CD4-positive, alpha-beta T cell treated with Interleukin-4 for 4 hours (primary cell): ENCODE results near the gene SLC6A12.
A peak's percentile ranks its signal among the peaks of the same experiment; 100 is the strongest.
"Not testable (repeated sequence)": the region's sequence is repeated elsewhere in the genome, so short reads cannot be mapped to it uniquely, and the experiment has no call there.

Experiments used
- DNase-seq: peaks from one replicate; pipeline ENCODE4 v3.0.0-alpha.2; 2020

SLC6A12 gene

GRCh38 chr12:234019-234418 lies 20.1 kb upstream of the SLC6A12 start:
- no peak for DNase-seq

- no peak for DNase-seq
Measured at GRCh38 chr12:233615-233968, 19.6 kb upstream of the SLC6A12 start.

GRCh38 chr12:232731-233614 lies 19.0 kb upstream of the SLC6A12 start:
- DNase-seq: no peak

GRCh38 chr12:230925-231671 lies 17.1 kb upstream of the SLC6A12 start:
- DNase-seq: no peak

GRCh38 chr12:229441-230191 lies 15.7 kb upstream of the SLC6A12 start:
- no peak for DNase-seq

- DNase-seq: no peak
Measured at GRCh38 chr12:228846-229200, 14.9 kb upstream of the SLC6A12 start.

- no peak for DNase-seq
Measured at GRCh38 chr12:227923-228845, 14.2 kb upstream of the SLC6A12 start.

GRCh38 chr12:227286-227915 lies 13.4 kb upstream of the SLC6A12 start:
- no peak for DNase-seq

- no peak for DNase-seq
Measured at GRCh38 chr12:226401-226800, 12.4 kb upstream of the SLC6A12 start.

GRCh38 chr12:225012-225411 lies 11.1 kb upstream of the SLC6A12 start:
- DNase-seq: no peak

- DNase-seq: no peak
Measured at GRCh38 chr12:224330-224729, 10.4 kb upstream of the SLC6A12 start.

- DNase-seq: no peak
Measured at GRCh38 chr12:223841-224240, 9.9 kb upstream of the SLC6A12 start.

- DNase-seq: no peak
Measured at GRCh38 chr12:221736-222135, 7.8 kb upstream of the SLC6A12 start.

GRCh38 chr12:220946-221550 lies 7.1 kb upstream of the SLC6A12 start:
- no peak for DNase-seq

- no peak for DNase-seq
Measured at GRCh38 chr12:220491-220890, 6.5 kb upstream of the SLC6A12 start.

GRCh38 chr12:219891-220352 lies 6.0 kb upstream of the SLC6A12 start:
- peak; percentile 4 for DNase-seq

- no peak for DNase-seq
Measured at GRCh38 chr12:218728-219590, 5.0 kb upstream of the SLC6A12 start.

- no peak for DNase-seq
Measured at GRCh38 chr12:218221-218620, 4.3 kb upstream of the SLC6A12 start.

- DNase-seq: not testable (repeated sequence)
Measured at GRCh38 chr12:217029-217428, 3.1 kb upstream of the SLC6A12 start.

- no peak for DNase-seq
Measured at GRCh38 chr12:215116-215515, 1.2 kb upstream of the SLC6A12 start.
